HFF-Myc (cell line): ENCODE results near the gene ODF4.

Experiments used
- DNase-seq: peaks from one replicate; pipeline ENCODE4 v3.0.0-alpha.2; 2011; ENCODE audit warnings: low read depth; ENCODE audit errors: extremely low read depth
- H3K4me3 ChIP-seq: replicated peaks from 2 replicates; pipeline ENCODE4 v1.5.1; 2011; ENCODE audit warnings: low read depth, mild to moderate bottlenecking, control low read depth, low read length
- CTCF ChIP-seq: IDR thresholded peaks from 2 replicates; pipeline ENCODE4 v1.5.1; 2012; ENCODE audit warnings: mild to moderate bottlenecking, low read depth, low read length, control low read depth; ENCODE audit errors: missing control alignments

The ODF4 gene

GRCh38 chr17:8300627-8301242, 38.9 kb upstream of the ODF4 start:
- DNase-seq = no peak
- H3K4me3 ChIP-seq = no peak overlapping the region
- TF ChIP-seq CTCF = peak; percentile 93

- DNase-seq = no peak
- H3K4me3 ChIP-seq = no peak overlapping the region
- TF ChIP-seq CTCF = no peak
These were observed 29.0 kb upstream of the ODF4 start for GRCh38 chr17:8310601-8311123.

GRCh38 chr17:8311131-8311790, 28.4 kb upstream of the ODF4 start:
- DNase-seq = no peak
- H3K4me3 ChIP-seq = no peak overlapping the region
- no peak for TF ChIP-seq CTCF

GRCh38 chr17:8312251-8312650, 27.4 kb upstream of the ODF4 start:
- no peak overlapping the region for H3K4me3 ChIP-seq
- DNase-seq = no peak
- no peak for TF ChIP-seq CTCF

- no peak for TF ChIP-seq CTCF
- DNase-seq = no peak
These were observed 26.7 kb upstream of the ODF4 start for GRCh38 chr17:8312726-8313600.

GRCh38 chr17:8314797-8315763, 24.6 kb upstream of the ODF4 start:
- no peak for TF ChIP-seq CTCF
- no peak overlapping the region for H3K4me3 ChIP-seq
- no peak for DNase-seq

More at GRCh38 chr17:8312726-8313600, 26.7 kb upstream of the ODF4 start:
- H3K4me3 ChIP-seq = no peak overlapping the region
